Testis (tissue), 2 donors: ENCODE results near the gene CARM1.

ENCODE experiments used
- CTCF ChIP-seq, 3 experiments: fragments of 450-650 bp in 2 of 3; fragments of 200-600 bp in 1 of 3; sonication (generic) in 1 of 3; IDR thresholded peaks; one replicate each; pipeline ENCODE4 v1.5.1; 2016 to 2019; ENCODE audit warnings: antibody characterized with exemption in 3 of 3, mild to moderate bottlenecking in 2 of 3, moderate library complexity in 1 of 3
- POLR2A ChIP-seq: fragments of 450-650 bp; IDR thresholded peaks from one replicate; pipeline ENCODE4 v1.6.1; 2017; ENCODE audit warnings: antibody characterized with exemption, mild to moderate bottlenecking, moderate library complexity

- TF ChIP-seq POLR2A (no peak), CTCF (IDR thresholded peaks at IDR 0.05) (peak; percentile 20 to 61 (median 49))
These were observed 65.3 kb downstream of the CARM1 start for GRCh38 chr19:10936661-10937084.
